HCEC 1CT (cell line): ENCODE data around the gene MFGE8.
"Not testable (repeated sequence)": the region's sequence is repeated elsewhere in the genome, so short reads cannot be mapped to it uniquely, and the experiment has no call there.

Experiments used
- DNase-seq: peaks from one replicate; pipeline ENCODE4 v3.0.0-alpha.2; 2017

Gene MFGE8, protein sequence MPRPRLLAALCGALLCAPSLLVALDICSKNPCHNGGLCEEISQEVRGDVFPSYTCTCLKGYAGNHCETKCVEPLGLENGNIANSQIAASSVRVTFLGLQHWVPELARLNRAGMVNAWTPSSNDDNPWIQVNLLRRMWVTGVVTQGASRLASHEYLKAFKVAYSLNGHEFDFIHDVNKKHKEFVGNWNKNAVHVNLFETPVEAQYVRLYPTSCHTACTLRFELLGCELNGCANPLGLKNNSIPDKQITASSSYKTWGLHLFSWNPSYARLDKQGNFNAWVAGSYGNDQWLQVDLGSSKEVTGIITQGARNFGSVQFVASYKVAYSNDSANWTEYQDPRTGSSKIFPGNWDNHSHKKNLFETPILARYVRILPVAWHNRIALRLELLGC

GRCh38 chr15:88913017-88913849 is at the start of gene MFGE8:
Gene MFGE8, minus strand, starts transcription at chr15:88913379. Its CDS starts 60 bp downstream, at chr15:88913319.
- peak; percentile 72 for DNase-seq

DNA sequence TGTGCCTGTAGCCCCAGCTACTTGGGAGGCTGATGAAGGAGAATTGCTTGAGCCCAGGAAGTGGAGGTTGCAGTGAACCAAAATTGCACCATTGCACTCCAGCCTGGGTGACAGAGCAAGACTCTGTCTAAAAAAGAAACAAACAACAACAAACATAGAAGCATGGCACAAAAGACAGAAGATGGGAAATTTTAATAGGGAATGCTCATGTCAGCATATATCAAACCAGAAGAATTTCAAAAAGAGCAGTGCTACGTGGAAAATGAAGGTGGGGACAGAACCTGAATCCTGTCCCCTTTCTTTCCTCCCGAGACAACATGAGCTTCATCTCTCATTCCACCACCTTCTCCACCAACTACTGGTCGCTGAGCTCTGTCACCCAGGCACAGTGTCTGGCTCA is 46.3 kb upstream of the MFGE8 start:
- DNase-seq = no peak

DNA sequence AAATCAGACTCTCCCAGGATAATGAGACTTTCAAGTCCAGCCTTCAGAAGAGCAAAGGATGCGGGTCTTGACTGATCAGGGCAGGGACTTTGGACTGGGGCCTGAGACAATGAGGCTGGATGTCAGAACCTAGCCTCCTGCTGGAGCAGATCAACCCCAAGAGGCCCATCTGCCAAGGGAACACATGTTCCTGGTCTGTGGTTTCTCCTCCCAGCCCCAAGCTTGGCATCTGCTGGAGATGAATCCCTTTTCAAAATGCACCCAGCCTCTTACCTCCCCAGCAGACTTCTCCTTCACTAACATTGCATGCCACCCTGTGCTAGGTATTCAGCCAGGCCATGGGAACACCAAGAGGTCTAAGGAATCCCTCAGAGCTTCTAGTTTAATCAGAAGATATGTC is 43.7 kb upstream of the MFGE8 start:
- DNase-seq = no peak

DNA sequence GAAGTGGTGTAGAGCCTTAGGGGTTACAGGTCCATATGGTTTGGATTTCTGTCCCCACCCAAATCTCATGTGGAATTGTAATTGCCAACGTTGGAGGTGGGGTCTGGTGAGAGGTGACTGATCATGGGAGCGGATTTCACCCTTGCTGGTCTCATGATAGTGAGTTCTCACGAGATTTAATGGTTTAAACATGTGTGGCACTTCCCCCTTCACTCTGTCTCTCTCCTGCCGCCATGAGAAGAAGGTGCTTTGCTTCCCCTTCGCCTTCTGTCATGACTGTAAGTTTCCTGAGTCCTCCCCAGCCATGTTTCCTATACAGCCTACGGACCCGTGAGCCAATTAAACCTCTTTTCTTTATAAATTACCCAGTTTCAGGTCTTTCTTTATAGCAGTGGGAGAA is 43.1 kb upstream of the MFGE8 start:
- DNase-seq = no peak

DNA sequence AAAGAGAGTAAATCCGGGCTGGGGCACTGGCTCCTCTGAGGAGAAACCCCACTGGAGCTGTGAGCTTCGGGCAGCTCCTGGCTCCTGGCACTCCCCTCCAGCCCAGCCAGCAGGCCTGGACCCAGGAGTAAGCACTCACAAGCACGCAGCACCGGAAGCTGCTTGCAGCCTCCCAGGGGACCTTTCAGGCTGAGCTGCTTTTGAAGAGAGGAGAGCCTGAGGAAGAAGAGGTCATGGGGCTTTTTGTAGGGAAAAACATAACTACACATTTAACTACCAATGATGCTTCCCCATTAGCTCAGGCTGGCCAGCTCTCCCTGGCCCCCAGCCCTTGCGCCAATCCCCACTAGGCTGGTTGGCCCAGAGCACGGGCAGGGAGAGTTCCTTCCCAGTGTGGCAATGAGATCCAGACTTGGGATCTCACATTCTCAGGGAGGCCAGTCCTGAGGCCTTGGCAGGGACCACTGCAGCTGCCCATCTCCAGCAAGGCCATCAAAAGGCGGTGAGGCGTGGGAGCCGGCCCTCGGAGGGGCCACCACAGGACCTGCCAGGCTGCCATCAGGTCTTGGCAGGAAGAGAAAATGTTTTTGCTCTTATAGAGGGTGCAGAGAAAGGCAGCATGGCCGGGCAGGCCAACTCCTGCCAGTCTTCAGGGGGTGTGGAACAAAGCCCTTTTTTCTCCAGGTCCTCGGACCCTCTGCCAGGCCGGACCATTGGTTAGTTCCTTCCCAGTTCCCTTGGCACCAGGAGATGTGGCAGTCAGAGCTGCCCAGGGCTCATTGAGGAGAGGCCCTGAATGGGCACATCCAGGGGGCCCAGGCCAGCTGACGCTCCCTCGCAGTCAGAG is 41.5 kb upstream of the MFGE8 start:
- no peak for DNase-seq

GRCh38 chr15:88950600-88951160 is 37.5 kb upstream of the MFGE8 start:
- DNase-seq = no peak

DNA sequence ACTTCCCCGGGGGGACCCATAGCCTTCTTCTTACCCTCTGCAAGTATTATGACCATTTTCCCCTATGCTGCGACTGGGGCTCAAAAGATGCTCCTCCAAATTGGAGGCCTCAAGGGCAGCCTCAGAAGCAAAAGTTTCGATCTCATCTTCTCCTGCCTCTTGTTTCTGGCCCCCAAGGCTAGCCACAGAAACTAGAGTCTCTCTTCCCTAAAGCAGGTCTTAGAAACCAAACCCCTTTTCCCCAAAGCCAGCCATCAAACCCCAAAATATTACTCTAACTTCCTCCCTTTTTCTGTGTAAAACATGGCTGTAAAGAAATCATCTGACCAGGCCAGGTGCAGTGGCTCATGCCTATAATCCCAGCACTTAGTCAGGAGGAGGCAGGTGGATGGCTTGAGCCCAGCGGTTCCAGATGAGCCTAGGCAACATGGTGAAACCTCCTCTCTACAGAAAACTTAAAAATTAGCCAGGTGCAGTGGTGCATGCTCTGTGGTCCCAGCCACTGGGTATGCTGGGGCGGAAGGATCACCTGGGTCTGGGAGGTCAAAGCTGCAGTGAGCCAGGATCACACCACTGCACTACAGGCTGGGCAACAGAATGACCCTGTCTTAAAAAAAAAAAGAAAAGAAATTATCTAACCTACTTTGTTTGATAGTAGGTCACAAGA is 36.7 kb upstream of the MFGE8 start:
- no peak for DNase-seq

GRCh38 chr15:88940110-88940675 is 27.0 kb upstream of the MFGE8 start:
- no peak for DNase-seq

DNA sequence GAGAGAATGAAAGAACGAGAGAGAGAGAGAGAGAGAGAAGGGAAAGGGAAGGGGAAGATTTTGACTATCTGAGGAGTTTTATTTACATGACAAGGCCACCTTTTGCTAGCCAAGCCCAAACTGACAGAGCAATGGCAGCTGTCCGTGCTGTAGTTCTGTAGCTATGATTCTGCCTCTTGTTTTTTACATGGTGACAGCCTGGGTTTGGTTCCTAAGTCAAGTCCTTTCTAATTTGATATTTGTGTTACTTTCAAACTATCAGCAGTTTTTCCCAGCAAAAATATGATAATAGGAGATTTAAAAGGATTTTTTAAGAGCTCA is 26.3 kb upstream of the MFGE8 start:
- DNase-seq = no peak

DNA sequence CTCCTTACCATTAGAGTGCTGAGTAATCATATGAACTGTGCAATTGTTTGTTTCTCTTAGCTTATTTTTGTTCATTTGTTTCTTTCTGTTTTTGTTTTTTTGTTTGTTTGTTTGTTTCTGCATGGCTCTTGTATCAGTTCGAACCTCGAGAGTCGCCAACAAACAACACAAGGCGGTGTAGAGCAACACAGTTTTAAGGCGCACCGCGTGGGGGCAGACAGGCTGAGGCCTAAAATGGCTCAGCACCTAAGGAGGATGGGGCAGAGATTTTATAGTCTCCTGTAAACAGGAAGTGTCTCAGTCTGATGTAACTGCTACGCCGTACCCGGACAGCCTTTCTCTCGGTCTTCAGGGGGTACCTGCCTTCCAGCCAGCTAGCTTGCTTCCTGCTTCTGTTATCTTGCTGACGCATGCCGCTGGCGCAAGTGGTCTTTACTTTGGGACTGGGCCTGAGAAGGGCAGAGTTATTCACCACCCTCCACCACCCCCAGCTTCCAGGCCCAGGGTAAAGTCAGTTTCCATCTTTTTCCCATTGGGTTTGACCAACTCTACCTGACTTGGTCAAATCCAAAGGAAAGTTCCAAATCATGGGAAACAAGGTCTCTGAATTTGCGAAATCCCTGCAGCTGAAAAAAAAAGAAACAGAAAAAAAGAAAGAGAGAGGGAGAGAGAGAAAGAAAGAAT is 25.8 kb upstream of the MFGE8 start:
- DNase-seq = no peak

GRCh38 chr15:88934449-88934848 is 21.3 kb upstream of the MFGE8 start:
- not testable (repeated sequence) for DNase-seq

DNA sequence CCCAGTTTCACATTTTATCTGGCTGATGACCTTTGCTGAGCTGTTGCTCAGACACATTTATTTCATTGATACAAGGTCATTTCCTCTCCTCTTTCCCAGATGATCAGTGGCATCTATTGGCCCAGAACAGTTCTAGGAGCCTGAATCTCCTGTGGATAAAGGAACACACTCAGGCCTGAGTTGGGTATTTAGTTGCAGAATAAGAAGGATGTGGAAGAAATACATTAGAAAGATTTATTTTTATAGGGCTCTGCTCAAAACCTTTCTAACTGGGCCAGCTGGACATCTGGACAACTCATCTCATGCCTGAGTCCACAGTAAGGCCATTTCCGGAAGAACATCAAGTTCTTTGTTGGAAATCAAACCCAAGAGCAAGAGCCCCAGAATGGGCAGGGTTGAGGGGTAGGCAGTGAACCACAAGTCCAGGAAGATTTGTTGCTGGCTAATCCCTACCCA is 19.7 kb upstream of the MFGE8 start:
- DNase-seq = peak; percentile 33

- DNase-seq = no peak
Measured at GRCh38 chr15:88932271-88932874, 19.2 kb upstream of the MFGE8 start.

GRCh38 chr15:88930579-88930978 is 17.4 kb upstream of the MFGE8 start:
- DNase-seq = no peak

DNA sequence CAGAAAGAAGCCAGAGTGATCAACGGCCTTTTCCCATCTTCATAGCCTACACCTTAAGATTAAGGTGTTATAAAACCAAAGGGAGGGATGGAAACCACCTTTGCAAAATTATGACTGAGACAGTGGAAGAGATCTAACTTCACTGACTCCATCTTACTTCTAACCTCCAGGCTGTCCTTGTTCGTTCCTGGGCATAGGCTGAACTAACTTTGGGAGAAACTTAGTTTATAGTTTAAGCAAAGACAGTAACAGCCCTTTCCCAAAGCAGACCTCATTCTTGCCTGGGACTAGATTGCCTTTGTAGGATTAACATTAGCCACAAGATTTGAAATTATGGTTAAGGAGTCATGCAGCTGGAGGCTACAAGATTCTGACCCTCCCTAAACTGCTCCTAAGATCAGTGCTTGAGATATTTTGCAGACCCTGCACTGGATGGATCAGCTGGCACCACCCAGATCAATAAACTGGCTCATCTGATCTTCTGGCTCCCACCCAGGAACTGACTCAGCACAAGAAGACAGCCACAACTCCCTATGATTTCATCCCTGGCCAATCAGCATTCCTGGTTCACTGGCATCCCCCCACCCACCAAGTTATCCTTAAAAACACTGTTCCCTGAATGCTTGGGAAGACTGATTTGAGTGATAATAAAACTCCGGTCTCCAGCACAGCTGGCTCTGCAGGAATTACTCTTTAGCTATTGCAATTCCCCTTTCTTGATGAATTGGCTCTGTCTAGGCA is 16.3 kb upstream of the MFGE8 start:
- DNase-seq = peak; percentile 20

GRCh38 chr15:88928192-88928591 is 15.0 kb upstream of the MFGE8 start:
- not testable (repeated sequence) for DNase-seq

- DNase-seq = not testable (repeated sequence)
Measured at GRCh38 chr15:88925648-88926047, 12.5 kb upstream of the MFGE8 start.

DNA sequence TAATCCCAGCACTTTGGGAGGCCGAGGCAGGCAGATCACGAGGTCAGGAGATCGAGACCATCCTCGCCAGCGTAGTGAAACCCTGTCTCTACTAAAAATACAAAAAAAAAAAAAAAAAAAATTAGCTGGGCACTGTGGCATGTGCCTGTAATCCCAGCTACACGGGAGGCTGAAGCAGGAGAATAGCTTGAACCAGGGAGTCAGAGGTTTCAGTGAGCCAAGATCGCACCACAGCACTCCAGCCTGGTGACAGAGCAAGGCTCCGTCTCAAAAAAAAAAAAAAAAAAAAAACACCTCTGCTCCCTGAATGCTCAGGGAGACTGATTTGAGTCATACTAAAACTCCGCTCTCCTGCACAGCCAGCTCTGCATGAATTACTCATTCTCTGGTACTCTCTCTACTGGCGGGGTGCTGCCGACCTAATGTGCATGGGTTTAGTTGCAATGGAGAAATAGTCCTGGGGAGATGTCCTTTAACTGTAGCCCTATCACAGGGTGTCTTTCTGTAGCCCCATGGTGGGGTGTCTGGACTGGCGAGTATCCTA is 7.8 kb upstream of the MFGE8 start:
- peak; percentile 86 for DNase-seq

GRCh38 chr15:88920186-88920891 is 7.2 kb upstream of the MFGE8 start:
- peak; percentile 83 for DNase-seq
